Ramos (cell line): ENCODE measurements around the gene BCAR1.

Experiments used
- in situ Hi-C: fragments of 300-500 bp; cut with MboI; formaldehyde crosslinking; loops from one replicate; pipeline ENCODE4 v1.14.3; 2022; ENCODE audit warnings: low sequenced_read_pairs; ENCODE audit not compliant: unreplicated experiment

The BCAR1 gene

DNA sequence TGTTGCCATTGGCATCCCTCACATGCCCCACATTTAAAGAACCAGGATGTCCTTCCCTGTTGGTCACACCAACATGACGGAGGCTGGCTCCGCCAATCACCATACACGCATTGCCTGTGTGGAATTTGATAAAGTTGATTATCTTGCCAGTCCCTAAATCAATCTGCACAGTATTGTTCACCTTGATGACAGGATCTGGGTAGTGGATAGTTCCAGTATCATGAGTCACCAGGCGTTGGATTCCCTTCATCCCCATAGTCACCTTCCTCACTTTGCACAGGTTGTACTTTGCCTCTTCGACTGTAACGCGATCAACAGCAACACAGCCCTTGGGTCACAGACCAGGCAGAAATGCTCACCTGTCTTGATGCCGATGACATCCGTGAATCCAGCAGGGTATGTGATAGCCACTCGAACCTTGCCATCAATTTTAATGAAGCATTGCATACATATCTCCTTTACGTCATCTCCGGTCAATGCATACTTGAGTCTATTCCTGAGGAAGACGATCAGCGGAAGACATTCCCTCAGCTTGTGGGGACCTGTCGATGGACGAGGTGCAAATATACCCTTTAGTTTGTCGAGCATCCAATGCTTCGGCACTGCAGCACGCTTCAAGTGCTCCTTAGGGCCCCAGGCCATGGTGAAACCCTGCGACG lies 58.7 kb downstream of the BCAR1 start:
- in situ Hi-C loops, result no loop called here

DNA sequence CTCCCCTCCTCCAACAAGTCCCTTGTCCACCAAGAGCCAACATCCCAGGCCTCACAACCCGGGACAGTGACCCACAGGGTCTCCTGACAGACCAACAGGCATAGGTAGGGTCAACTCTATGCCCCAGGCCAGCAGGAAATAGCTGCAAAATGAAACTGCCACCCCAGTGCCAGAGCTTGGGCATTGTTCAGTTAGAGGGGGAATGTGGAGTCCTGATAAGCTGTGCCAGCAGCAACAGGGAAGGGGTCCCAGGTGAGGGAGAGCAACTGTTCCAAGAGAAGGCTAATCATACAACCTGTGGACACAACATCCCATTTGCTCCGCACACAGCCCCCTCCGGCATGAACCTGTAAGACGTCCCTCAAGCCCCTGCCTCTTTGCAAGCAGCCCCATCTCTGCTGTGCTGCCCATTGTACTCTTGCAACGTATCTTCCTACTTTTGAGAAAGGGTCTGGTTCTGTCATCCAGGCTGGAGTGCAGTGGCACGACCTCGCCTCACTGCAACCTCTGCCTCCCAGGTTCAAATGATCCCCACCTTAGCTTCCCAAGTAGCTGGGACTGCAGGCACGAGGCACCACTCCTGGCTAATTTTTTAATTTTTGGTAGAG lies 61.7 kb downstream of the BCAR1 start:
- in situ Hi-C loops, result no loop called here

DNA sequence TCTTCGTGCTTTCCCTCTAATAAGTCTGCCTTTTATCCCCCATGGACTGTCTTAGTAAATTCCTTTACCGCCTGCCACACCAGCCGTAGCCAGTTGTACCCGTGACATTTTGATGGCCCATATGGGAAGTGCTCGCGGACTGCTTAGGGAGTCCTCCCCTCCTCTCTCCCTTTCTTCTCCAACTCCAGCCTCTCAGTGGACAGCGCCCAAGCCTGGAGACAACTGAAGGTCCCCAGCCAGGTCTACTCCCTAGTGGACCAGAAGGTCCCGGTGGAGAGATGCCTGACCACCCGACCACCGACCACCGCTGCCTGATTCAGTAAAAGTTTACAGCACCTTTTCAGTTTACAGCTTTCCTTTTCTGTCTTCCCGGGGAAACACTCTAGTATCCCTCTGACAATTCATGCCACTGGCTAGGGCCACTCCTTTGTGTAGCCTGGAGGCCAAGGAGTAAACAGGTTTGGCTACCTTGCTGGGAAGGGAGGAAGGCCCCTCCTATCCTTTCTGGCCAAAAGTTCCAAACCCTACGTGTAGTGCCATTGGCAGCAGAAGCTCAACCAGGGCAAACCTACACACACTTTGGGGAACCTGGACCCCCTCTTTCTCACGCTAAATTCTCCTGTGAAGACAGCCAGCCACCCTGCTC lies 62.5 kb downstream of the BCAR1 start:
- in situ Hi-C loops, result no loop called here

DNA sequence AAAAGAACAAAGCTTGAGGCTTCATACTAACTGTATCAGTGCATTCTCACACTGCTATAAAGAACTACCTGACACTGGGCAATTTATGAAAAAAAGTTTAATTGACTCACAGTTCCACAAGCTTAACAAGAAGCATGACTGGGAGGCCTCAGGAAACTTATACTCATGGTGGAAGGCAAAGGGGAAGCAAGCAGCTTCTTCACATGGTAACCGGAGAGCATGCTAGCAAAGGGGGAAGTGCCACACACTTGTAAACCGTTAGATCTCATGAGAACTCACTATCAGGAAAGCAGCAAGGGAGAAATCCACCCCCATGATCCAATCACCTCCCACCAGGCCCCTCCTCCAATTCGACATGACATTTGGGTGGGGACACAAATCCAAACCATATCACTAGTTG lies 69.8 kb downstream of the BCAR1 start:
- in situ Hi-C loops, result no loop called here

DNA sequence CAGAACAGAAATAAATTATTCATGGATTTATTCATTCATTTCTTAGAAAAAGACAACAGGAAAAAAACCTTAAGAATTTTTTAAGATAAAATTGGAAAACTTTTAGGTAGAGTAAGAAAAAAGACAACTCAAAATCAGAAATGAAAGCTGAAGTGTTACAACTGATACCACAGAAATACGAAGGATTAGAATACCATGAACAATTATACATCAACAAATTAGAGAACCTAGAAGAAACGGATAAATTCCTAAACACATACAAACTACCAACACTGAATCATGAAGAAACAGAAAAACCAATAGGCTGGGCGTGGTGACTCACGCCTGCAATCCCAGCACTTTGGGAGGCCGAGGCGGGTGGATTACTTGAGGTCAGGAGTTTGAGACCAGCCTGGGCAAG lies 72.2 kb downstream of the BCAR1 start:
- in situ Hi-C loops, result no loop called here
